ENCODE measurements around the gene CLTRN.

CLTRN gene

DNA sequence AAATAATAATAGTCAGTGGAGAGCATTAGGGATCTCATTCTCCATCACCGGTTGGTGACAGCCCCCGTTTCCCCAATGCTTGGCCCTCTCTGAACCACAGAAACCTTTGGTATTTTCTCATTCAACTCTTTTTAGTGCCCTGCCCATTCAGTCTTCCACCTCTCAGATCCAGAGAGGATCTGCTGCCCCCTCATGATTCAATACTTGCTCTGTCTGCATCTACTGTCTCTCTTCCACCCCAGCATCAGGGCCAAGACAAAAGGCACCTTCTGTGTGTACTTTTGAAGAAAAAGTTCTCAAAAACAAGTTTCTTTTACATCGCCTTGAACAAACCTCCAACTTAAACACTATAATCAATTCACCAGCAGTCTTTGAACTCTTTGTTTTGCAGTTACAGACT lies 19.3 kb downstream of the CLTRN start:
- H3K9ac ChIP-seq (ENCODE audit: low read depth, low read length): no peak overlapping the region
- DNase-seq (no peak), ATAC-seq (ENCODE audit: insufficient read depth, low read depth) (no peak)
- no peaks in the 10 kb centered on the region for H3K9me3 ChIP-seq (ENCODE audit: insufficient read depth, low read length, severe bottlenecking)
- H4K20me1 ChIP-seq (ENCODE audit: insufficient read depth, low read length): no peaks in the 10 kb centered on the region
- no peaks in the 10 kb centered on the region for H3K36me3 ChIP-seq (ENCODE audit: insufficient read depth, low read length)
- TF ChIP-seq, protein P1, sequence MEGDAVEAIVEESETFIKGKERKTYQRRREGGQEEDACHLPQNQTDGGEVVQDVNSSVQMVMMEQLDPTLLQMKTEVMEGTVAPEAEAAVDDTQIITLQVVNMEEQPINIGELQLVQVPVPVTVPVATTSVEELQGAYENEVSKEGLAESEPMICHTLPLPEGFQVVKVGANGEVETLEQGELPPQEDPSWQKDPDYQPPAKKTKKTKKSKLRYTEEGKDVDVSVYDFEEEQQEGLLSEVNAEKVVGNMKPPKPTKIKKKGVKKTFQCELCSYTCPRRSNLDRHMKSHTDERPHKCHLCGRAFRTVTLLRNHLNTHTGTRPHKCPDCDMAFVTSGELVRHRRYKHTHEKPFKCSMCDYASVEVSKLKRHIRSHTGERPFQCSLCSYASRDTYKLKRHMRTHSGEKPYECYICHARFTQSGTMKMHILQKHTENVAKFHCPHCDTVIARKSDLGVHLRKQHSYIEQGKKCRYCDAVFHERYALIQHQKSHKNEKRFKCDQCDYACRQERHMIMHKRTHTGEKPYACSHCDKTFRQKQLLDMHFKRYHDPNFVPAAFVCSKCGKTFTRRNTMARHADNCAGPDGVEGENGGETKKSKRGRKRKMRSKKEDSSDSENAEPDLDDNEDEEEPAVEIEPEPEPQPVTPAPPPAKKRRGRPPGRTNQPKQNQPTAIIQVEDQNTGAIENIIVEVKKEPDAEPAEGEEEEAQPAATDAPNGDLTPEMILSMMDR (IDR thresholded peaks at IDR 0.05; ENCODE audit: borderline replicate concordance, extremely low read depth, low read length, poor library complexity, severe bottlenecking): no peak
- no peak for TF ChIP-seq EZH2 (IDR thresholded peaks at IDR 0.05; ENCODE audit: borderline replicate concordance, low read depth, low read length, severe bottlenecking)
- H3K27me3 ChIP-seq (ENCODE audit: insufficient read depth, low read length, poor library complexity): no peaks in the 10 kb centered on the region
- H3K4me3 ChIP-seq (ENCODE audit: low read depth in 1 of 2, low read length in 2 of 2): no peak overlapping the region
- no peak overlapping the region for H3K27ac ChIP-seq (ENCODE audit: low read length)
- H3K79me2 ChIP-seq (ENCODE audit: insufficient read depth, low read length): no peaks in the 10 kb centered on the region
- no peak overlapping the region for H3K4me2 ChIP-seq (ENCODE audit: insufficient read depth, low read length)
- H3K4me1 ChIP-seq (ENCODE audit: insufficient read depth, low read length): no peaks in the 10 kb centered on the region
- no peak overlapping the region for H2AFZ ChIP-seq (ENCODE audit: low read depth, low read length)

DNA sequence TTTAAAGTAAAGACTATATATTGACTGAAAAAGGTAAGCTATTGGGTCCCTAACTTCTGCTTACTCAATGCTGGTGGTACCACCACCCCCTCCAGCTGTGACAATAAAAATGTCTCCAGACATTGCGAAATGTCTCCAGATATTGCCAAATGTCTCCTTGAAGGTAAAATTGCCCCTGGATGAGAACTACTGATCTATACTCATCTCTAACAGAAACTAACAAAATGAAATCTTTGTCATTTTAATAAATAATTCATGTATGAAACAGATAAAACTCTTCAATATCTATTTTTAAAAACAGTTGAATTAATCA lies 20.1 kb downstream of the CLTRN start:
- H3K27ac ChIP-seq (ENCODE audit: low read length): no peak overlapping the region
- no peak overlapping the region for H3K4me3 ChIP-seq (ENCODE audit: low read depth in 1 of 2, low read length in 2 of 2)
- H3K27me3 ChIP-seq (ENCODE audit: insufficient read depth, low read length, poor library complexity): no peaks in the 10 kb centered on the region
- no peaks in the 10 kb centered on the region for H3K9me3 ChIP-seq (ENCODE audit: insufficient read depth, low read length, severe bottlenecking)
- no peaks in the 10 kb centered on the region for H4K20me1 ChIP-seq (ENCODE audit: insufficient read depth, low read length)
- no peak for TF ChIP-seq EZH2 (IDR thresholded peaks at IDR 0.05; ENCODE audit: borderline replicate concordance, low read depth, low read length, severe bottlenecking)
- TF ChIP-seq, protein P1 (IDR thresholded peaks at IDR 0.05; ENCODE audit: borderline replicate concordance, extremely low read depth, low read length, poor library complexity, severe bottlenecking): no peak
- H3K9ac ChIP-seq (ENCODE audit: low read depth, low read length): no peak overlapping the region
- H3K4me2 ChIP-seq (ENCODE audit: insufficient read depth, low read length): no peak overlapping the region
- ATAC-seq (ENCODE audit: insufficient read depth, low read depth) (no peak), DNase-seq (no peak)
- H2AFZ ChIP-seq (ENCODE audit: low read depth, low read length): no peak overlapping the region
- H3K79me2 ChIP-seq (ENCODE audit: insufficient read depth, low read length): no peaks in the 10 kb centered on the region
- H3K4me1 ChIP-seq (ENCODE audit: insufficient read depth, low read length): no peaks in the 10 kb centered on the region
- no peaks in the 10 kb centered on the region for H3K36me3 ChIP-seq (ENCODE audit: insufficient read depth, low read length)

DNA sequence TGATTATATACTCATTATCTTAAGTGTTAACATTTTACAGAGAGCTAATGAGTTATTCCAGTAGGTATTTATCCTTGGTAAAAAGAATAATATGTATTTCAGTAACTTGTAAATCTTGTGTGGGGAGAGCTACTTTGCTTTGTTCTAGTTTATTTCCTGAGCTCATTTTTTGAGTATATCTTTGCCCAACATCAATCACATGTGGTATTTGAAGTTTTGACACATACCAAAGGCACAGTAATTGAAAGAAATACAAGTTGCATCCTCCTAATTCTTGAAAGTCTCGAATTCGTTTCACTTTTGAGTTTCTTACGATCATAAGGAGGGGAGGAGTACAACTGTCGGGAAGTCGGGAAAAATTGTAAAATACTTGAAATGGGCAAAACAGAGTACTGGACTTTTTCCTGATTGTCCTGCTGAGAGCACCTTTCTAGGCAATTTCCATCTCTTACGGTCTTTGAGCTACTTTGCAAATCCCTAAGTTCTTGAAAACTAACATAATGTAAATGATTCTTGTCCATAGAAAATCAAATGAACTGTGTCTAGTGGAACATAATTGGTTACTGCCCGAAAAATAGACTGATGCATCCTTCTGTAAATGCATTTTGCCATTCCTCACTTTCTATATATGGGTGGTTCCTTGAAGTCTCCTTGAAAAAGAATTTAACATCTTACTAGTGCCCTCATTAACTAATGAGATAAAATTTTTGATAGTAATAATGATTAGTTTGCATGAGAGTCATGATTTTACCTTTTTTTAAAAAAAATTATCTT lies 20.6 kb downstream of the CLTRN start:
- H3K4me3 ChIP-seq (ENCODE audit: low read depth in 1 of 2, low read length in 2 of 2): no peak overlapping the region
- ATAC-seq (ENCODE audit: insufficient read depth, low read depth): no peak

More for the DNA sequence above, 20.6 kb downstream of the CLTRN start:
- Histone ChIP-seq H3K4me1 (ENCODE audit: insufficient read depth, low read length) (no peaks in the 10 kb centered on the region), H3K36me3 (ENCODE audit: insufficient read depth, low read length) (no peaks in the 10 kb centered on the region), H3K9ac (ENCODE audit: low read depth, low read length) (no peak overlapping the region), H3K27me3 (ENCODE audit: insufficient read depth, low read length, poor library complexity) (no peaks in the 10 kb centered on the region), H3K4me2 (ENCODE audit: insufficient read depth, low read length) (no peak overlapping the region), H2AFZ (ENCODE audit: low read depth, low read length) (no peak overlapping the region), H3K27ac (ENCODE audit: low read length) (no peak overlapping the region), H3K79me2 (ENCODE audit: insufficient read depth, low read length) (no peaks in the 10 kb centered on the region), H3K9me3 (ENCODE audit: insufficient read depth, low read length, severe bottlenecking) (no peaks in the 10 kb centered on the region), H4K20me1 (ENCODE audit: insufficient read depth, low read length) (no peaks in the 10 kb centered on the region)
- TF ChIP-seq EZH2 (IDR thresholded peaks at IDR 0.05; ENCODE audit: borderline replicate concordance, low read depth, low read length, severe bottlenecking): no peak
- TF ChIP-seq, protein P1 (IDR thresholded peaks at IDR 0.05; ENCODE audit: borderline replicate concordance, extremely low read depth, low read length, poor library complexity, severe bottlenecking): no peak
- DNase-seq: no peak
